ENCODE results near the gene CENPO. TPM values are rescaled to one million over a fixed set of nuclear protein-coding genes. Genes with fewer than 3 reads are reported as not detected.

Gene CENPO
- polyA plus RNA-seq, 2 of the 4 experiments (the other 2 are of a cell fraction) = 49.6 to 62.0 TPM

GRCh38 chr2:24749069-24749691, 44.0 kb upstream of the CENPO start (continued):
- TF ChIP-seq KDM1A (IDR thresholded peaks at IDR 0.05; ENCODE audit: low read depth) = no peak
- no peak for TF ChIP-seq HOXB13 (CRISPR knock-in tag; IDR thresholded peaks at IDR 0.05; ENCODE audit: low read depth)
- TF ChIP-seq RARB (CRISPR knock-in tag; IDR thresholded peaks at IDR 0.05) = no peak

GRCh38 chr2:24754985-24755705, 38.1 kb upstream of the CENPO start:
- WGBS (ENCODE audit: missing lambda C conversion rate) = 71% methylated on average over 3 of the region's 3 CpGs

GRCh38 chr2:24756789-24757188, 36.4 kb upstream of the CENPO start:
- POLR2A ChIA-PET = no interaction called here
- FAIRE-seq = no peak
- CTCF ChIA-PET = no interaction called here

More at GRCh38 chr2:24754985-24755705, 38.1 kb upstream of the CENPO start:
- no peak for ATAC-seq
- TF ChIP-seq PBX3 (IDR thresholded peaks at IDR 0.05) (no peak), CBX8 (IDR thresholded peaks at IDR 0.05) (no peak), NPAS2 (CRISPR knock-in tag; IDR thresholded peaks at IDR 0.05; ENCODE audit: borderline replicate concordance) (no peak), ELK1 (IDR thresholded peaks at IDR 0.05; ENCODE audit: low read depth, low read length) (no peak), FOXS1 (CRISPR knock-in tag; IDR thresholded peaks at IDR 0.05) (no peak), ZFP36 (IDR thresholded peaks at IDR 0.05; ENCODE audit: borderline replicate concordance, partially characterized antibody) (no peak)
- no peak overlapping the region for H3K27ac ChIP-seq
- no peak overlapping the region for H3K4me2 ChIP-seq
- DNase-seq (ENCODE audit: low read depth in 1 of 2, low spot score in 1 of 2) = no peak
- no peak for FAIRE-seq
- ChIA-PET CTCF (interaction anchor here (0.6 to 1.0 kb wide), 3 partner anchors 36 to 222 kb away, joined by 3 read pairs; no protein-coding TSS in a partner anchor), POLR2A (interaction anchor here (1.1 kb wide), 1 partner anchor 37 kb away, joined by 3 read pairs; no protein-coding TSS in a partner anchor)
- H3K4me1 ChIP-seq = no peaks in the 10 kb centered on the region
- H3K9me3 ChIP-seq = no peaks in the 10 kb centered on the region
- no peak overlapping the region for H3K4me3 ChIP-seq

More at GRCh38 chr2:24756789-24757188, 36.4 kb upstream of the CENPO start:
- TF ChIP-seq E2F6 (IDR thresholded peaks at IDR 0.05; ENCODE audit: borderline replicate concordance, low read depth) (no peak), CHD2 (IDR thresholded peaks at IDR 0.05; ENCODE audit: low read length, partially characterized antibody) (no peak), HDAC2 (IDR thresholded peaks at IDR 0.05) (no peak), RCOR1 (IDR thresholded peaks at IDR 0.05; ENCODE audit: low read depth, low read length) (no peak), ZSCAN20 (CRISPR knock-in tag; IDR thresholded peaks at IDR 0.05) (no peak), FOSL2 (IDR thresholded peaks at IDR 0.05) (no peak), FOSL2 (CRISPR knock-in tag; IDR thresholded peaks at IDR 0.05) (no peak), TFCP2L1 (CRISPR knock-in tag; IDR thresholded peaks at IDR 0.05) (no peak), HES2 (IDR thresholded peaks at IDR 0.05) (no peak), PBX3 (IDR thresholded peaks at IDR 0.05) (no peak), ESRRA (IDR thresholded peaks at IDR 0.05; ENCODE audit: borderline replicate concordance, low read length) (no peak), CBX8 (IDR thresholded peaks at IDR 0.05) (no peak), FOXS1 (CRISPR knock-in tag; IDR thresholded peaks at IDR 0.05) (no peak), HMGXB4 (CRISPR knock-in tag; IDR thresholded peaks at IDR 0.05; ENCODE audit: borderline replicate concordance) (no peak), RNF2 (IDR thresholded peaks at IDR 0.05; ENCODE audit: borderline replicate concordance, low read depth) (no peak)
- ATAC-seq (no peak), DNase-seq (ENCODE audit: low read depth in 1 of 2, low spot score in 1 of 2) (no peak)
- Histone ChIP-seq H3K9me3 (no peaks in the 10 kb centered on the region), H3K4me1 (no peaks in the 10 kb centered on the region), H3K4me3 (no peak overlapping the region), H3K27ac (no peak overlapping the region), H3K4me2 (no peak overlapping the region)
- WGBS (ENCODE audit: missing lambda C conversion rate) = 77% methylated on average over 1 of the region's 1 CpG
